Loucy (cell line): ENCODE data around the gene CHEK1.
"Not testable (repeated sequence)": the region's sequence is repeated elsewhere in the genome, so short reads cannot be mapped to it uniquely, and the experiment has no call there.

Source experiments
- H2AFZ ChIP-seq: fragments of 200-600 bp; sonication (generic); 2 replicates; pipeline ENCODE4 v1.6.0; 2016; ENCODE audit warnings: antibody characterized with exemption, mild to moderate bottlenecking, low read length, moderate library complexity
- H3F3A ChIP-seq: fragments of 200-600 bp; 2 replicates; pipeline ENCODE4 v1.6.0; 2016; ENCODE audit warnings: antibody characterized with exemption, low read depth, mild to moderate bottlenecking
- H3K27me3 ChIP-seq: fragments of 200-600 bp; sonication (generic); 2 replicates; pipeline ENCODE4 v1.6.1; 2014; ENCODE audit warnings: low read length, mild to moderate bottlenecking; ENCODE audit not compliant: insufficient read depth, poor library complexity, severe bottlenecking
- H3K36me3 ChIP-seq: fragments of 200-600 bp; sonication (generic); 2 replicates; pipeline ENCODE4 v1.6.1; 2016; ENCODE audit warnings: low read length; ENCODE audit not compliant: insufficient read depth
- H3K4me1 ChIP-seq: fragments of 200-600 bp; sonication (generic); 2 replicates; pipeline ENCODE4 v1.5.1; 2014; ENCODE audit warnings: low read length, mild to moderate bottlenecking; ENCODE audit not compliant: insufficient read depth, poor library complexity, severe bottlenecking
- H3K4me2 ChIP-seq: fragments of 200-600 bp; sonication (generic); 2 replicates; pipeline ENCODE4 v1.6.0; 2014; ENCODE audit warnings: antibody characterized with exemption, low read length, low read depth, mild to moderate bottlenecking; ENCODE audit not compliant: poor library complexity, severe bottlenecking
- H3K4me3 ChIP-seq: fragments of 200-600 bp; sonication (generic); 2 replicates; pipeline ENCODE4 v1.5.1; 2014; ENCODE audit warnings: low read length, mild to moderate bottlenecking, mixed read lengths; ENCODE audit not compliant: poor library complexity, severe bottlenecking
- H3K79me2 ChIP-seq: fragments of 200-600 bp; sonication (generic); 2 replicates; pipeline ENCODE4 v1.6.1; 2014; ENCODE audit warnings: low read length; ENCODE audit not compliant: insufficient read depth
- H3K9ac ChIP-seq: fragments of 200-600 bp; sonication (generic); 2 replicates; pipeline ENCODE4 v1.6.0; 2014; ENCODE audit warnings: mild to moderate bottlenecking, low read depth, low read length, moderate library complexity; ENCODE audit not compliant: poor library complexity, severe bottlenecking
- H3K9me2 ChIP-seq: fragments of 200-600 bp; sonication (generic); replicated peaks from 2 replicates; pipeline ENCODE4 v1.6.1; 2016; ENCODE audit warnings: low read depth, low read length, mixed read lengths
- H3K9me3 ChIP-seq: fragments of 200-600 bp; sonication (generic); 2 replicates; pipeline ENCODE4 v1.6.1; 2014; ENCODE audit warnings: mild to moderate bottlenecking, antibody characterized with exemption, low read length, low read depth; ENCODE audit not compliant: insufficient read depth
- H4K20me1 ChIP-seq: fragments of 200-600 bp; sonication (generic); 2 replicates; pipeline ENCODE4 v1.6.0; 2014; ENCODE audit warnings: antibody characterized with exemption, low read length, mild to moderate bottlenecking; ENCODE audit not compliant: insufficient read depth, poor library complexity, severe bottlenecking
- EZH2phosphoT487 ChIP-seq: fragments of 200-600 bp; IDR thresholded peaks from 2 replicates; pipeline ENCODE4 v1.6.1; 2018; ENCODE audit warnings: antibody characterized with exemption, mild to moderate bottlenecking, moderate library complexity, borderline replicate concordance
- TF ChIP-seq, protein P1 (sequence below): fragments of 200-600 bp; sonication (generic); conservative IDR thresholded peaks from 2 replicates; pipeline ENCODE4 v1.5.1; 2014; ENCODE audit warnings: mild to moderate bottlenecking, antibody characterized with exemption, low read length

CHEK1 gene

DNA sequence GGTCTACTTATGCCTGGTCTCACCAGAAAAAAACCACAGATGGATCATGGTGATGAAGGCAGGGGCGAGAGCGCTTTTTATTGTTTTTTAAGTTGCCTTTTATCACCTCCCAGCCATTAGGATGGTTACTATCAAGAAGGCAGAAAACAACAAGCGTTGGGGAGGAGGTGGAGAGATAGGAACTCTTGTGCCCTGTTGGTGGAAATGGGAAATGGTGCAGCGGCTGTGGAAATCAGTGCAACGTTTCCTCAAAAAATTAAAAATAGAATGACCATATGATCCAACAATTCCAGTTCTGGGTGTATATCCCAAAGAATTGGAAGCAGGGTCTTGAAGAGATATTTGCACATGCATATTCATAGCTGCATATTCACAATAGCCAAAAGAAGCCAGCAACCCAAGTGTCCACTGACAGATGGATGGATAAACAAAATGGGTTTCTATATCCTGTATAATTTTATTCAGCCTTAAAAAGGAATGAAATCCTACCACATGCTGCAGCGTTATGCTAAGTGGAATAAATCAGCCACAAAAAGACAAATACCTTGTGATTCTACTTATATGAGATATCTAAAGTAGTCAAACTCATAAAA is 76.2 kb downstream of the CHEK1 start:
- Histone ChIP-seq H3F3A (no peaks in the 10 kb centered on the region), H3K4me1 (no peaks in the 10 kb centered on the region), H3K9me3 (no peaks in the 10 kb centered on the region), H3K9me2 (no peaks in the 10 kb centered on the region), H3K4me2 (no peak overlapping the region), H2AFZ (no peak overlapping the region), H4K20me1 (no peaks in the 10 kb centered on the region), H3K4me3 (no peak overlapping the region), H3K36me3 (no peaks in the 10 kb centered on the region), H3K27me3 (no peaks in the 10 kb centered on the region), H3K79me2 (no peaks in the 10 kb centered on the region), H3K9ac (no peak overlapping the region)
- no peak for TF ChIP-seq EZH2phosphoT487
- TF ChIP-seq, protein P1, sequence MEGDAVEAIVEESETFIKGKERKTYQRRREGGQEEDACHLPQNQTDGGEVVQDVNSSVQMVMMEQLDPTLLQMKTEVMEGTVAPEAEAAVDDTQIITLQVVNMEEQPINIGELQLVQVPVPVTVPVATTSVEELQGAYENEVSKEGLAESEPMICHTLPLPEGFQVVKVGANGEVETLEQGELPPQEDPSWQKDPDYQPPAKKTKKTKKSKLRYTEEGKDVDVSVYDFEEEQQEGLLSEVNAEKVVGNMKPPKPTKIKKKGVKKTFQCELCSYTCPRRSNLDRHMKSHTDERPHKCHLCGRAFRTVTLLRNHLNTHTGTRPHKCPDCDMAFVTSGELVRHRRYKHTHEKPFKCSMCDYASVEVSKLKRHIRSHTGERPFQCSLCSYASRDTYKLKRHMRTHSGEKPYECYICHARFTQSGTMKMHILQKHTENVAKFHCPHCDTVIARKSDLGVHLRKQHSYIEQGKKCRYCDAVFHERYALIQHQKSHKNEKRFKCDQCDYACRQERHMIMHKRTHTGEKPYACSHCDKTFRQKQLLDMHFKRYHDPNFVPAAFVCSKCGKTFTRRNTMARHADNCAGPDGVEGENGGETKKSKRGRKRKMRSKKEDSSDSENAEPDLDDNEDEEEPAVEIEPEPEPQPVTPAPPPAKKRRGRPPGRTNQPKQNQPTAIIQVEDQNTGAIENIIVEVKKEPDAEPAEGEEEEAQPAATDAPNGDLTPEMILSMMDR, result no peak

DNA sequence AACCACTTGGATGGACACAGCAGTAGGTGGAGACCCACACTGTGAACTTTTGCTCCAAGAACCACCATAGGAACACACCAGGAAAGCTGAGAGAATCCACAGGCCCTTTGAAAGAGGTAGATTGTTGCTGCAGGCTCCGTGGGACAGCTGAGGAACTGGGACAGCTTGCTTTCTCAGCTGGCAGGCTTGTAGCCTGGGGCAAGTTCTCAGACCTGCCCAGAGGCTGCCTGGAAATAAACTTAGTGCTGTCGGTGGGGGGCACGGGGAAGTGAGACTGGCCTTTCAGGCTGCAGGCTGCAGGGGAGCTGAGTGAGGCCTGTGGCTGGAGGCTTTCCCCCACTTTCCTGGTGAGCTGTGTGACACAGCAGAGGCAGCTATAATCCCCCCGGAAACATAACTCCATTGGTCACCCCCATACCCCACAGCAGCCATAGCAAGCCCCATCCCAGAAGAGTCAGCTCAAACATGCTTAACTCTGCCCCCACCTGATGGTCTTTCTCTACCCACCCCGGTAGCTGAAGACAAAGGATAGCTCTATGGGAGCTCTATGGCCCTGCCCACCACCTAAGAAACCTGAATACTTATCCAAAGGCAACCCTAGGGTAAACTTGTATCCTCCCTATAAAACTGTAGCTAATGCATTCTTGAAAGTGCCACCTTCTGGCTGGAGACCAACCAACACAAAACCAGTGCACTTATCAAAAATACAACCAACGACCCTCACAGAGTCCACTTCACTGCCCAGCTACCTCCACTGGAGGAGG is 77.1 kb downstream of the CHEK1 start:
- Histone ChIP-seq H2AFZ (no peak overlapping the region), H3K9ac (no peak overlapping the region), H3K9me3 (no peaks in the 10 kb centered on the region), H3K27me3 (no peaks in the 10 kb centered on the region), H3K79me2 (no peaks in the 10 kb centered on the region), H3K9me2 (no peaks in the 10 kb centered on the region), H3K4me1 (no peaks in the 10 kb centered on the region), H3K4me2 (no peak overlapping the region), H3K36me3 (no peaks in the 10 kb centered on the region), H3F3A (no peaks in the 10 kb centered on the region), H4K20me1 (no peaks in the 10 kb centered on the region), H3K4me3 (no peak overlapping the region)
- TF ChIP-seq, protein P1, result no peak
- no peak for TF ChIP-seq EZH2phosphoT487

DNA sequence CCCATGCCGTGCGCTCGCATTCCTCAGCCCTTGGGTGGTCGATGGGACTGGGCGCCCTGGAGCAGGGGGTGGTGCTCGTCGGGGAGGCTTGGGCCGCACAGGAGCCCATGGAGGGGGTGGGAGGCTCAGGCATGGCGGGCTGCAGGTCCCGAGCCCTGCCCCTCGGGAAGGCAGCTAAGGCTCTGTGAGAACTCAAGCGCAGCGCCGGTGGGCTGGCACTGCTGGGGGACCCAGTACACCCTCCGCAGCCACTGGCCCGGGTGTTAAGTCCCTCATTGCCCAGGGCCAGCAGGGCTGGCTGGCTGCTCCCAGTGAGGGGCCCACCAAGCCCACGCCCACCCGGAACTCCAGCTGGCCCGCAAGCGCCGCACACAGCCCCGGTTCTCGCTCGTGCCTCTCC is 79.7 kb downstream of the CHEK1 start:
- H3K4me1 ChIP-seq, H4K20me1 ChIP-seq, H3K9ac ChIP-seq, H3K36me3 ChIP-seq, H3F3A ChIP-seq, H3K27me3 ChIP-seq, H3K4me3 ChIP-seq, H3K4me2 ChIP-seq, H3K9me3 ChIP-seq, H3K9me2 ChIP-seq, H2AFZ ChIP-seq, H3K79me2 ChIP-seq: not testable (repeated sequence)

DNA sequence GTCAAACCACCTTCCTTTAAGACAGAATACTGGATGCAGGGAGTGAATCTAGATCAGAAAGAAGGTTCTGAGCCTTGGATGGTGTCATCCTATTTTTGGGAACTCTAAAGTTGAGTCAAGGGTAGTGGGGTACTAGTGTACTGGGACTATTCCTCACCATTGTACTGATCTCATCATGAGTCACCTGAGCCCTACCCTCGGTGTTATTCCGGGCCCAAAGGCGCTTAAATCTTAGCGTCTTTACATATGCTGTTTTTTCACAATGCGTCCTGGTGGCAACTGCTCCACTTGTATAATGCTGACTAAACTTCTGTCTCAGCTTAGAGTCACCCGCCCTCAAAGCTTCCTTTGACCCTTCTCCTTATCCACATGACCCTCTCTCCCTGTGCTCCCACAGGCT is 95.8 kb downstream of the CHEK1 start:
- H3K27me3 ChIP-seq, result no peaks in the 10 kb centered on the region
- no peaks in the 10 kb centered on the region for H3K9me3 ChIP-seq
- no peaks in the 10 kb centered on the region for H3K4me1 ChIP-seq
- H2AFZ ChIP-seq, result no peak overlapping the region
- no peaks in the 10 kb centered on the region for H3K9me2 ChIP-seq
- no peak overlapping the region for H3K4me3 ChIP-seq
- no peaks in the 10 kb centered on the region for H3F3A ChIP-seq
- no peaks in the 10 kb centered on the region for H3K36me3 ChIP-seq
- no peaks in the 10 kb centered on the region for H3K79me2 ChIP-seq
- no peak overlapping the region for H3K4me2 ChIP-seq
- H4K20me1 ChIP-seq, result no peaks in the 10 kb centered on the region
- H3K9ac ChIP-seq, result no peak overlapping the region
- TF ChIP-seq, protein P1, result no peak
- no peak for TF ChIP-seq EZH2phosphoT487
